Fibroblast of mammary gland (primary cell): ENCODE measurements around the gene PPP2R1A.

Experiments
- DNase-seq: peaks from one replicate; pipeline ENCODE4 v3.0.0-alpha.2; 2010; ENCODE audit warnings: low read depth
- H3K4me3 ChIP-seq: 2 replicates; pipeline ENCODE4 v1.5.1; 2011; ENCODE audit warnings: low read depth, mild to moderate bottlenecking, low read length, moderate library complexity; ENCODE audit not compliant: control insufficient read depth
- TF ChIP-seq, protein P1 (sequence below): conservative IDR thresholded peaks from 2 replicates; pipeline ENCODE4 v1.5.1; 2011; ENCODE audit warnings: low read depth, low read length, inconsistent platforms; ENCODE audit not compliant: control insufficient read depth, insufficient read depth

Gene PPP2R1A

DNA sequence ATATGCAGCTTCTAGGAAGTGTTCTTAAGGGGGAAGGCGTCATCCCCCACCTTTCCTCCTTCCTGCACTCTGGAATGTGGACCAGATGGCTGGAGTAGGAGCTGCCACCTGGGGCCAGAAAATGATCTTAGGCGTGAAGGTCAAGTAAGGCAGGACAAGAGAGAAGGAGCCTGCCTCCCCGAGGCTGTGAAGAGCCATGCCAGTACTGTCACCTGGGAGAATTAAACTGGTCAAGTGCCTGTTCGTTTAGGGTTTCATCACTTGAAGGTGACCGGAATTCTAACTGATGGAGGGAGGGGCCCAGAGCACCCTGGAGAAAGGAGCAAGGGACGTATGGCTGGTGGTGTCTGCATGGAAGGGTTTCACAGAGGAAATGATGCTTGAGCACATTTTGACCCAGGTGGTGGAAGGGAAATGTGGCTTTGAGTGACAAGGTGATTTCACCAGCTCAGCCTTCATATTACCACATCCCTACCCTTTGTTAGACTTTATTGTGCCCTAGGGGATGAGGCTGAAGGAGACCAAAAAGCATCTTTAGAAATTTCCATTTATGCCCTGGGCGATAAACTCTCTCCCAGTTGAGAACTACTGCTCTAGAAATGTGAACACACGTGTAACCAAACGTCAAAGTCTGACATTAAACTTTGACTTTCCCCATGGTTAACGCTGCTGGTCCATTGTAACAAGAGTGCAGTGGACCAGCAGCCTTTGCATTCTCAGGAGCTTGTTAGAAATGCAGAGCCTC lies 37.5 kb downstream of the PPP2R1A start:
- TF ChIP-seq, protein P1, sequence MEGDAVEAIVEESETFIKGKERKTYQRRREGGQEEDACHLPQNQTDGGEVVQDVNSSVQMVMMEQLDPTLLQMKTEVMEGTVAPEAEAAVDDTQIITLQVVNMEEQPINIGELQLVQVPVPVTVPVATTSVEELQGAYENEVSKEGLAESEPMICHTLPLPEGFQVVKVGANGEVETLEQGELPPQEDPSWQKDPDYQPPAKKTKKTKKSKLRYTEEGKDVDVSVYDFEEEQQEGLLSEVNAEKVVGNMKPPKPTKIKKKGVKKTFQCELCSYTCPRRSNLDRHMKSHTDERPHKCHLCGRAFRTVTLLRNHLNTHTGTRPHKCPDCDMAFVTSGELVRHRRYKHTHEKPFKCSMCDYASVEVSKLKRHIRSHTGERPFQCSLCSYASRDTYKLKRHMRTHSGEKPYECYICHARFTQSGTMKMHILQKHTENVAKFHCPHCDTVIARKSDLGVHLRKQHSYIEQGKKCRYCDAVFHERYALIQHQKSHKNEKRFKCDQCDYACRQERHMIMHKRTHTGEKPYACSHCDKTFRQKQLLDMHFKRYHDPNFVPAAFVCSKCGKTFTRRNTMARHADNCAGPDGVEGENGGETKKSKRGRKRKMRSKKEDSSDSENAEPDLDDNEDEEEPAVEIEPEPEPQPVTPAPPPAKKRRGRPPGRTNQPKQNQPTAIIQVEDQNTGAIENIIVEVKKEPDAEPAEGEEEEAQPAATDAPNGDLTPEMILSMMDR: no peak
- no peak overlapping the region for H3K4me3 ChIP-seq
- DNase-seq: no peak

DNA sequence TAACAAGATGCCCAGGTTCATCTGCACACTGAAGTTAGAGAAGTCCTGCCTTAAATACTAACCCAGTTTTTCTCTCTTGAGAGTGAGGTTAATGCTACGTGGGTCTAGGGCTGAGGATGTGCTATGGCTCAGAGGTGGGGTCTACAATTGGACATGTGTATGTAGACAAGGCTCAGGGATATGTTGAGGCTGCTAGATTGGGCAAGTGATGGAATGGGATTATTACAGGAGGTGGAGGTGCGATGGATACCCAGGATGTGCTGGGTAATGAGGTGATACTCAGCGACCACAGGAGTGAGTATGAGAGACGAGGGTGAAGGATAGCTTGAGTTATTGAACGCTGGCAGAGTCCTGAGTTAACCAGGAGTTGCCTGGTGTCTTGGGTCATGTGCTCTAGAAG lies 38.1 kb downstream of the PPP2R1A start:
- no peak for DNase-seq
- TF ChIP-seq, protein P1: no peak
- H3K4me3 ChIP-seq: no peak overlapping the region

DNA sequence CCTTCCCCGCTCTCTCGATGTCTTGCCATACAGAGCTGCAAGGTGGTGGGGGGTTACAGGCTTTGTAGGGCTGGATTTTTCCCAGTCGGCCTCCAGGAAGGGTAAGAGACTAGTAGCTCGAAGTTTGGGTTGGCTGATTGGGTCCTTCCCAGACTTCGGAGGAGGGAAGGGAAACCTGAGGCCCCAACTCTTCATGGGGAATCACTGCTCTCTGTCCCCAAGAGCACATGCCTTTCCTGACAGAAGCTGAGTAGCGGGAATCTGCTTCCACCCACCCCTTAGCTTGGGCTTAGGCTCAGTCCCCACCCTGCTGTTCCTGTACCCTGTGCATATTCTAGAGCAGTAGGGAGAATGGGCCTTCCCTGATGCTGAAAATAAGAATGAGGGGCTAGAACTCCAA lies 39.7 kb downstream of the PPP2R1A start:
- no peak for DNase-seq
- TF ChIP-seq, protein P1: no peak
- no peak overlapping the region for H3K4me3 ChIP-seq

DNA sequence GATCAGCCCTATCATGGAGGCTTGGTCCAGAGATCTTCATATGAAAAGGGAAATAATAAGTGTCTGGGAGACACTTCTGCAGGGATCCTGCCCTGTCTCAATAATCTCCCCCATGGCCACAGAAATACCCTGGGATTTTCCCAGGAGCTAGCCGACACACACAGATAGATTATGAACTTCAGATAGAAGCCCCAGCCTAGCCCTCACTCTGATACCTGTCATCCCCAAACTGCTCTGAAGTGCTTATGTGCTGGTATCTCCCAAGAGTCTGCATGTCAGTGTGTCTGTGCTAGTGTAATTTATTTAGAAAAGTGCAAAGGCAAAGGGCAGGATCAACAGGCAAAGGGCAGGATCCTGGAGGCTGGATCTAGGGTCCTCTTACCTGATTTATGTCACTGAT lies 40.8 kb downstream of the PPP2R1A start:
- TF ChIP-seq, protein P1: no peak
- no peak for DNase-seq

DNA sequence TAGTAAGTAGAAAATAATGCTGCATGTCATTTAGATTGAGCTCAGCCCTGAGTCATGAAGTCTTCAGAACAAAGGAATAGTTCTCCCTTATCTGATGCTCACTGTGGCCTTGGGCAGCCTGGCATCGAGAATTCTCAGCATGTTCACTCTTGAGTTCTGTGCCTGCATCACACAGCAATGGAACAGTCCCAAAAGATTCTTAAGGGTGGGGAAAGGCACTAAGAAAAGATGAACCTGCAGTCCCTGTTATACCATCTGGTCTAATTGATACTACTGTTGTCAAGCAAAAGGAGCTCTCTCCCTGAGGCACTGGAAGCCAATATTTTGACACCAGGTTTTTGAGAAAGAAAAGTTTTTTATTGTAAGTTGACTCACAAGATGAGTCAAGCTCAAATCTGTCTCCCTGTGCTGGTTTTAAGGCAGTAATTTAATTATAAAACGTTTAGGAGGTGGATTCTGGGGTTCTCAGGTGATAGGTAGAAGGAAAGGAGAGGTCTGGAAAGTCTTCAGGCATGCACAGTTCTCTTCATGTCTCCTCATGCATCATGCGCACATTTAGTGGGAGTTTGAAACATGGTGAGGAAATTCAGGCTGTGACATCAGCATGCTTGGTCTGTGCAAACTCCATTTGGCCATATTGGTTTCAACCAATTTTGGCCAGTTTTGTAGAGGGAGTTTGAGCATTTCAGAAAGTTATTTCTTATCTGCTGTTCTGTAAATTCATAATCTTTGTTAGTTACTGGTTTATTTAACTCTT lies 41.5 kb downstream of the PPP2R1A start:
- peak; percentile 10 for DNase-seq
- TF ChIP-seq, protein P1: no peak
- H3K4me3 ChIP-seq: no peak overlapping the region

More for the DNA sequence above, 40.8 kb downstream of the PPP2R1A start:
- no peak overlapping the region for H3K4me3 ChIP-seq

DNA sequence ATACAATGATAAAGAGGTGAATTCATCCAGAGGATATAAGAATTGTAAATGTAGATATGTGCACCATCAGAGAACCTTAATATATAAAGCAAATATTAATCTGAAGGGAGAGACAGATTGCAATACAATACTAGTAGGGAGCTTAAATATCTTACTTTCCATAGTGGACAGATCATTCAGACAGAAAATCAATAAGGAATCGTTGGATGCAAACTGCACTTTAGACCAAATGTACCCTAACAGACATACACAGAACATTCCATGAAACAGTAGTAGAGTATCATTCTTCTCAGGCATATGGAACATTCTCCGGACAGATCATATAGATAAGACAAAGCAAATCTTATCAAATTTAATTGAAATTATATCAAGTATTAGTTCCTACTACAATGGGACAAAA lies 44.6 kb downstream of the PPP2R1A start:
- TF ChIP-seq, protein P1: no peak
- no peak for DNase-seq

More for the DNA sequence above, 44.6 kb downstream of the PPP2R1A start:
- H3K4me3 ChIP-seq: no peak overlapping the region
